Endodermal cell (in vitro differentiated cells): ENCODE data around the gene ZMIZ1. TPM values are rescaled to one million over a fixed set of nuclear protein-coding genes. Genes with fewer than 3 reads are reported as not detected.

ENCODE experiments used
- DNase-seq: peaks from one replicate; pipeline ENCODE4 v3.0.0-alpha.2; 2017
- H3K27ac ChIP-seq: 2 replicates; pipeline ENCODE4 v1.5.1; 2013; ENCODE audit warnings: mild to moderate bottlenecking, low read depth, low read length, moderate library complexity
- H3K27me3 ChIP-seq: 2 replicates; pipeline ENCODE4 v1.6.1; 2013; ENCODE audit warnings: mild to moderate bottlenecking, low read length, moderate library complexity; ENCODE audit not compliant: insufficient read depth, control insufficient read depth, poor library complexity, severe bottlenecking
- H3K36me3 ChIP-seq: 2 replicates; pipeline ENCODE4 v1.7.0; 2013; ENCODE audit warnings: mild to moderate bottlenecking, low read length, moderate library complexity; ENCODE audit not compliant: control insufficient read depth, insufficient read depth
- H3K4me1 ChIP-seq: one replicate; pipeline ENCODE4 v1.7.0; 2013; ENCODE audit warnings: low read length; ENCODE audit not compliant: control insufficient read depth, insufficient read depth
- H3K4me3 ChIP-seq: 2 replicates; pipeline ENCODE4 v1.5.1; 2013; ENCODE audit warnings: mild to moderate bottlenecking, low read length, moderate library complexity
- H3K9ac ChIP-seq: 2 replicates; pipeline ENCODE4 v1.6.1; 2013; ENCODE audit warnings: mild to moderate bottlenecking, low read length, moderate library complexity; ENCODE audit not compliant: poor library complexity, severe bottlenecking; ENCODE audit errors: extremely low read depth
- H3K9me3 ChIP-seq: 2 replicates; pipeline ENCODE4 v1.6.1; 2013; ENCODE audit warnings: mild to moderate bottlenecking, low read length, moderate library complexity; ENCODE audit not compliant: control insufficient read depth
- H3K27ac Mint-ChIP-seq: 2 replicates; pipeline ENCODE4 v1.8.0; 2020; ENCODE audit warnings: mixed read lengths
- H3K27me3 Mint-ChIP-seq: 2 replicates; pipeline ENCODE4 v1.8.0; 2021; ENCODE audit warnings: mild to moderate bottlenecking, mixed read lengths; ENCODE audit not compliant: insufficient read depth
- H3K36me3 Mint-ChIP-seq: 2 replicates; pipeline ENCODE4 v1.8.0; 2020; ENCODE audit warnings: low read depth, mixed read lengths
- H3K4me1 Mint-ChIP-seq: 2 replicates; pipeline ENCODE4 v1.8.0; 2020; ENCODE audit warnings: mixed read lengths
- H3K4me3 Mint-ChIP-seq: 2 replicates; pipeline ENCODE4 v1.8.0; 2020; ENCODE audit warnings: mild to moderate bottlenecking, moderate library complexity, mixed read lengths
- H3K9me3 Mint-ChIP-seq: 2 replicates; pipeline ENCODE4 v1.8.0; 2020; ENCODE audit warnings: mild to moderate bottlenecking, mixed read lengths
- WGBS, 2 experiments: methylation state at CpG; one replicate each; pipeline versions ENCODE4 v1.1.5 to v1.1.7; 2013; ENCODE audit warnings: missing lambda C conversion rate in 2 of 2, mixed read lengths in 1 of 2; ENCODE audit not compliant: insufficient coverage in 1 of 2, insufficient read length in 1 of 2; 5-methylcytosine and 5-hydroxymethylcytosine counted together
- total RNA-seq, 2 donors: library from RNA; stranded (reverse); fragmentation: NEBNext Ultra II Directional in 1 of 2; extraction: Animal tissue kit (Norgen Biotek cat#: 25700) in 1 of 2; gene quantifications; 2 replicates in 1 of 2; 3 replicates in 1 of 2; pipeline ENCODE4 v1.2.1, GENCODE V29; 2021
- TF ChIP-seq, protein P1 (sequence below): fragments of 200-600 bp; sonication (generic); conservative IDR thresholded peaks from 2 replicates; pipeline ENCODE4 v1.5.0; 2021; ENCODE audit warnings: antibody characterized with exemption, mild to moderate bottlenecking

ZMIZ1 gene
- total RNA-seq, 2 donors from 2014 or later, result 65.3 to 67.5 TPM

DNA sequence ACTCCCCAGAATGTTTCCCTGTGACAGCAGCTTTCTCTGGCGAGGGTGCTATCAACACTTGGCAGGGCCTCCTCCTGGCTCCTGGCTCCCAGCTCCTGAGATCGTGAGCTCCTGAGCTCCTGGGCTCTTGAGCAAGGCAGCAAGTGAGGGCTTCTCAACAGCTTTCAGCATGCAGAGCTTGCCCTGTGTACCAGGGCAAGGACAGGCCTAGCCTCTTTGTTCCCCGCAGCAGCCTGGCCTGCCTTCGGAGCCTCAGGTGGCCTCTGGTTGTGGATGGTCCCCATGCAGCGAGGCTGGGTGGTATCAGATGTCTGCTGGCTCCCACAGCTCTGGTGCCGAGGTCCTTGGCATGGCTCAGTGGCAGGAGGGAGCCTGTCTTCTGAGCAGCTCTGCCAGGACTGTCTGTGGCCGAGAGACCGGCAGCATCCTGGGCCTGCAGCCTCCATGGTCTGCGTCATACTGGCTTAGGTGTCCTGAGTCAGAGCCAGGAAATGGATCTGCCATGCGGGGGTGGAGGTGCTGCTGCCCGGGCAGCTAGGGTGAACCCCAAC, 44.2 kb downstream of the ZMIZ1 start:
- H3K36me3 Mint-ChIP-seq, result peaks cover 20% of the 10 kb centered on the region
- TF ChIP-seq, protein P1, sequence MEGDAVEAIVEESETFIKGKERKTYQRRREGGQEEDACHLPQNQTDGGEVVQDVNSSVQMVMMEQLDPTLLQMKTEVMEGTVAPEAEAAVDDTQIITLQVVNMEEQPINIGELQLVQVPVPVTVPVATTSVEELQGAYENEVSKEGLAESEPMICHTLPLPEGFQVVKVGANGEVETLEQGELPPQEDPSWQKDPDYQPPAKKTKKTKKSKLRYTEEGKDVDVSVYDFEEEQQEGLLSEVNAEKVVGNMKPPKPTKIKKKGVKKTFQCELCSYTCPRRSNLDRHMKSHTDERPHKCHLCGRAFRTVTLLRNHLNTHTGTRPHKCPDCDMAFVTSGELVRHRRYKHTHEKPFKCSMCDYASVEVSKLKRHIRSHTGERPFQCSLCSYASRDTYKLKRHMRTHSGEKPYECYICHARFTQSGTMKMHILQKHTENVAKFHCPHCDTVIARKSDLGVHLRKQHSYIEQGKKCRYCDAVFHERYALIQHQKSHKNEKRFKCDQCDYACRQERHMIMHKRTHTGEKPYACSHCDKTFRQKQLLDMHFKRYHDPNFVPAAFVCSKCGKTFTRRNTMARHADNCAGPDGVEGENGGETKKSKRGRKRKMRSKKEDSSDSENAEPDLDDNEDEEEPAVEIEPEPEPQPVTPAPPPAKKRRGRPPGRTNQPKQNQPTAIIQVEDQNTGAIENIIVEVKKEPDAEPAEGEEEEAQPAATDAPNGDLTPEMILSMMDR, result no peak
- H3K4me3 Mint-ChIP-seq, result no peak overlapping the region
- no peaks in the 10 kb centered on the region for H3K9me3 ChIP-seq
- 89 to 98% methylated on average over 6 to 11 of the region's 11 CpGs for WGBS, 2 experiments
- no peaks in the 10 kb centered on the region for H3K27me3 Mint-ChIP-seq
- H3K27ac ChIP-seq, result peak overlapping the region; percentile 66
- H3K9ac ChIP-seq, result no peak overlapping the region
- H3K27ac Mint-ChIP-seq, result peak overlapping the region; percentile 24
- H3K27me3 ChIP-seq, result no peaks in the 10 kb centered on the region
- H3K4me1 ChIP-seq, result peaks cover 14% of the 10 kb centered on the region
- peaks cover 7% of the 10 kb centered on the region for H3K36me3 ChIP-seq
- no peak overlapping the region for H3K4me3 ChIP-seq
- peaks cover 48% of the 10 kb centered on the region for H3K4me1 Mint-ChIP-seq
- no peaks in the 10 kb centered on the region for H3K9me3 Mint-ChIP-seq
- peak; percentile 59 for DNase-seq

DNA sequence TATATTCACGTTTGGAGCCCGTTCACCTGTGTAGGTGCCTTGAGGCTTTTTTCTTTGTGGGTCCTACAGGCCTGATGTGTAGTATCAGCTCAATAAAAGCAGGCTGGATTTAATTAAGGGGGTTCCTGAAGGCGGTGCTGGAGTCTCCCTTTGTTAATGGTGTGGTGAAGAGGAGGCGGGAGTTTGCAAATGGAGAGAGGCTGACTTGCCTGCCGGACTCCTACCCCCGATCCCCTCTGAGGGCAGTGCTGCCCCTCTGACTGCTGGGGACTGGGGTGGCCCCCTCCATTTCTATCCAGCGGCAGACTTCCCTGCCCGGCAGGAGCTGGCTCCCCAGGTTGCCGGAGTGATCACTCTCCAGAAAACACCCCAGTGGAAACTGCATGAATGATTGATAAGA, 45.1 kb downstream of the ZMIZ1 start:
- Mint-ChIP-seq H3K36me3 (peaks cover 20% of the 10 kb centered on the region), H3K27ac (peak overlapping the region; percentile 75), H3K9me3 (no peaks in the 10 kb centered on the region), H3K27me3 (no peaks in the 10 kb centered on the region), H3K4me1 (peaks cover 48% of the 10 kb centered on the region), H3K4me3 (no peak overlapping the region)
- Histone ChIP-seq H3K27ac (peak overlapping the region; percentile 66), H3K27me3 (no peaks in the 10 kb centered on the region), H3K4me3 (no peak overlapping the region), H3K9ac (no peak overlapping the region), H3K9me3 (no peaks in the 10 kb centered on the region), H3K36me3 (peaks cover 8% of the 10 kb centered on the region), H3K4me1 (peaks cover 14% of the 10 kb centered on the region)
- 52 to 63% methylated on average over 3 to 9 of the region's 9 CpGs for WGBS, 2 experiments
- peak; percentile 64 for DNase-seq
- TF ChIP-seq, protein P1, result no peak

DNA sequence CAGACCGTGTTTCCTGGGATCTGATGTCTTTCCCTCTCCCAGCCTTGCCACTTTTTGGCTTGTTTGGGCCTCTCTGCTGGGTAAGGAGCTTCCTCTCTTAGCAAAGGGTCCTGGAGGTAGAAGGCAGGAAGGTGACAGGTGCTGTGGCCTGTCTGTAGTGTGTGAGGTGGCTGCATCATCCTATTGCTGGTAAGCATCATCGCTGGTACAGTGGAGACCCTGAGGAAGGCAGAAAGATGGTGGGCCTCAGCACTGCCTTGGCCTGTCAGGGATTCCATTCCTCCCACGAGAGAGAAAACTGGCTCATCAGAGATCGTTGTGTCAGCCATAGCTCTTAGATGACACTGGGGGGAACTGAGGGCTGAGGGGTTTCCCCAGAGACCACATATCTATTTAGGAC, 46.5 kb downstream of the ZMIZ1 start:
- H3K4me3 ChIP-seq, result no peak overlapping the region
- peaks cover 14% of the 10 kb centered on the region for H3K4me1 ChIP-seq
- H3K9me3 ChIP-seq, result no peaks in the 10 kb centered on the region
- no peaks in the 10 kb centered on the region for H3K9me3 Mint-ChIP-seq
- H3K27me3 Mint-ChIP-seq, result no peaks in the 10 kb centered on the region
- peaks cover 22% of the 10 kb centered on the region for H3K36me3 ChIP-seq
- peaks cover 25% of the 10 kb centered on the region for H3K36me3 Mint-ChIP-seq
- TF ChIP-seq, protein P1, result no peak
- H3K4me1 Mint-ChIP-seq, result peaks cover 48% of the 10 kb centered on the region
- H3K27ac ChIP-seq, result no peak overlapping the region
- no peak overlapping the region for H3K9ac ChIP-seq
- DNase-seq, result no peak
- no peak overlapping the region for H3K4me3 Mint-ChIP-seq
- WGBS, 2 experiments, result 84 to 96% methylated on average over 3 to 4 of the region's 4 CpGs
- H3K27me3 ChIP-seq, result no peaks in the 10 kb centered on the region
- H3K27ac Mint-ChIP-seq, result peak overlapping the region; percentile 61
